Glutamatergic neuron (in vitro differentiated cells): ENCODE data around the gene INSL6. TPM values are rescaled to one million over a fixed set of nuclear protein-coding genes. Genes with fewer than 3 reads are reported as not detected.
"Not testable (repeated sequence)": the region's sequence is repeated elsewhere in the genome, so short reads cannot be mapped to it uniquely, and the experiment has no call there.

ENCODE experiments used
- DNase-seq: peaks from one replicate; pipeline ENCODE4 v3.0.0; 2022
- H3K27ac Mint-ChIP-seq: one replicate; pipeline ENCODE4 v1.8.0; 2020; ENCODE audit warnings: mild to moderate bottlenecking, mixed read lengths, inconsistent platforms; ENCODE audit not compliant: unreplicated experiment
- H3K27me3 Mint-ChIP-seq: one replicate; pipeline ENCODE4 v1.8.0; 2020; ENCODE audit warnings: mild to moderate bottlenecking, moderate library complexity, mixed read lengths, inconsistent platforms; ENCODE audit not compliant: unreplicated experiment
- H3K36me3 Mint-ChIP-seq: one replicate; pipeline ENCODE4 v1.8.0; 2020; ENCODE audit warnings: mild to moderate bottlenecking, mixed read lengths, inconsistent platforms; ENCODE audit not compliant: unreplicated experiment
- H3K4me1 Mint-ChIP-seq: one replicate; pipeline ENCODE4 v1.8.0; 2020; ENCODE audit warnings: mild to moderate bottlenecking, low read depth, mixed read lengths, inconsistent platforms; ENCODE audit not compliant: unreplicated experiment
- H3K4me3 Mint-ChIP-seq: one replicate; pipeline ENCODE4 v1.8.0; 2020; ENCODE audit warnings: mild to moderate bottlenecking, mixed read lengths, inconsistent platforms; ENCODE audit not compliant: unreplicated experiment
- H3K9me3 Mint-ChIP-seq: one replicate; pipeline ENCODE4 v1.8.0; 2020; ENCODE audit warnings: mild to moderate bottlenecking, moderate library complexity, mixed read lengths, inconsistent platforms; ENCODE audit not compliant: unreplicated experiment
- total RNA-seq: library from RNA; stranded (reverse); fragmentation: NEBNext Ultra II Directional; extraction: Animal tissue kit (Norgen Biotek cat#: 25700); gene quantifications from one replicate; pipeline ENCODE4 v1.2.1, GENCODE V29; 2021; ENCODE audit not compliant: unreplicated experiment
- TF ChIP-seq, protein P1 (sequence below): fragments of 200-600 bp; sonication (generic); IDR thresholded peaks from one replicate; pipeline ENCODE4 v1.5.0; 2021; ENCODE audit not compliant: partially characterized antibody, unreplicated experiment

INSL6 gene
- total RNA-seq, 1 donor from 2014 or later = not detected

DNA sequence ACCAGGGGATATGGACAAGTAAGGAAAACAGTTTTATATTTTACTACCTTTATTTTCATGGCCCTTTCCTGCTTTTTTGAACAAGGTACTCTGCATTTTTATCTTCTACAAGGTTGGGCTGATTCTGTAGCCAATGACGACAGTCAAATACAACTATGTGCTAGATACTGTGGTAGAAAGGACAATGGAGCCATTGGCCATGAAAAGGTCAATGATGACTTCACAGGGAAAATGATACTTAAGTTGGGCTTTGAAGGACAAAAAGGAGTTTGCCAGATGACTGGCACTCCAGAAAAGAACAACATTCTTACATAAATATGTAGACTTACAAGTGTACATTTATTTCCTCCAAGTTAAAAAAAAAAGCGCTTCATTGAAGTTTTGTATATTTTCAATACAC, 663 bp downstream of the INSL6 start:
- H3K4me3 Mint-ChIP-seq = no peak overlapping the region
- H3K27me3 Mint-ChIP-seq = no peaks in the 10 kb centered on the region
- DNase-seq = no peak
- TF ChIP-seq, protein P1, sequence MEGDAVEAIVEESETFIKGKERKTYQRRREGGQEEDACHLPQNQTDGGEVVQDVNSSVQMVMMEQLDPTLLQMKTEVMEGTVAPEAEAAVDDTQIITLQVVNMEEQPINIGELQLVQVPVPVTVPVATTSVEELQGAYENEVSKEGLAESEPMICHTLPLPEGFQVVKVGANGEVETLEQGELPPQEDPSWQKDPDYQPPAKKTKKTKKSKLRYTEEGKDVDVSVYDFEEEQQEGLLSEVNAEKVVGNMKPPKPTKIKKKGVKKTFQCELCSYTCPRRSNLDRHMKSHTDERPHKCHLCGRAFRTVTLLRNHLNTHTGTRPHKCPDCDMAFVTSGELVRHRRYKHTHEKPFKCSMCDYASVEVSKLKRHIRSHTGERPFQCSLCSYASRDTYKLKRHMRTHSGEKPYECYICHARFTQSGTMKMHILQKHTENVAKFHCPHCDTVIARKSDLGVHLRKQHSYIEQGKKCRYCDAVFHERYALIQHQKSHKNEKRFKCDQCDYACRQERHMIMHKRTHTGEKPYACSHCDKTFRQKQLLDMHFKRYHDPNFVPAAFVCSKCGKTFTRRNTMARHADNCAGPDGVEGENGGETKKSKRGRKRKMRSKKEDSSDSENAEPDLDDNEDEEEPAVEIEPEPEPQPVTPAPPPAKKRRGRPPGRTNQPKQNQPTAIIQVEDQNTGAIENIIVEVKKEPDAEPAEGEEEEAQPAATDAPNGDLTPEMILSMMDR = no peak
- H3K36me3 Mint-ChIP-seq = peaks cover 4% of the 10 kb centered on the region
- no peak overlapping the region for H3K27ac Mint-ChIP-seq
- no peaks in the 10 kb centered on the region for H3K4me1 Mint-ChIP-seq
- H3K9me3 Mint-ChIP-seq = no peaks in the 10 kb centered on the region

DNA sequence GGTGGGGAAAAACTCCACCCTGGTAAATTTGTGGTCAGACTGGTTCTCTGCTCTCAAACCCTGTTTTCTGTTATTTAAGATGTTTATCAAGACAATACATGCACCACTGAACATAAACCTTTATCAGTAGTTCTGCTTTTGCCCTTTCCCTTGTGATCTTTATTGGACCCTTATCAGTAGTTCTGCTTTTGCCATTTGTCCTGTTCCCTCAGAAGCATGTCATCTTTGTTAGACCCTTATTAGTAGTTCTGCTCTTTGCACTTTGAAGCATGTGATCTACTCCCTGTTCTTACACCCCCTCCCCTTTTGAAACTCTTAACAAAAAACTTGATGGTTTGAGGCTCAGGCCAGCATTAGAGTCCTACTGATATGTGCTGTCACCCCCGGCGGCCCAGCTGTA, 4.8 kb downstream of the INSL6 start:
- H3K4me3 Mint-ChIP-seq, H3K9me3 Mint-ChIP-seq, DNase-seq, H3K36me3 Mint-ChIP-seq, H3K4me1 Mint-ChIP-seq, H3K27ac Mint-ChIP-seq, H3K27me3 Mint-ChIP-seq: not testable (repeated sequence)

DNA sequence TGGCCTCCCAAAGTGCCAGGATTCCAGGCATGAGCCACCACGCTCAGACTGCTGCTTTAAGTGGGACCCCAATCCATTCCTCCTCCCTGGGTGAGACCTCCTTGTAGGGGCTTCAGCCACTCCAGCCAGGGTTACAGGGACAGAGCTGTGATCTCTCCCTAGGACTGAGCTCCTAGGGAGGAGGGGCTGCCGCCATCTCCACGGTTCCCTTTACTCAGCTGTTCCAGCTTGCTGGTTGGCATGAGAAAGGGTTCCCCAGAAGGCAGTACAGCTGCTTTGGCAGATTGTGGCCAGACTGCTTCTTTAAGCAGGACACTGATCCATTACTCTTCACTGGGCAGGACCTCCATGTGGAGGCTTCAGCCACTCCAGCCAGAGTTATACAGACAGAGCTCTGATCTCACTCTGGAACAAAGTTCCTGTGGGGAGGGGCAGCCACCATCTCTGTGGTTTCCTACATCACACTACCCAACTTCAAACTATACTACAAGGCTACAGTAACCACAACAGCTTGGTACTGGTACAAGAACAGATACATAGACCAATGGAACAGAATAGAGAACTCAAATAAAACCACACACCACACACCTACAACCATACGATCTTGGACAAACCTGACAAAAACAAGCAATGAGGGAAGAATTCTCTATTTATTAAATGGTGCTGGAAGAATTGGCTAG, 7.2 kb downstream of the INSL6 start:
- H3K27me3 Mint-ChIP-seq = no peaks in the 10 kb centered on the region
- no peak overlapping the region for H3K27ac Mint-ChIP-seq
- no peak for DNase-seq
- TF ChIP-seq, protein P1 = no peak
- H3K36me3 Mint-ChIP-seq = peaks cover 4% of the 10 kb centered on the region
- no peaks in the 10 kb centered on the region for H3K4me1 Mint-ChIP-seq
- no peaks in the 10 kb centered on the region for H3K9me3 Mint-ChIP-seq
- H3K4me3 Mint-ChIP-seq = no peak overlapping the region

DNA sequence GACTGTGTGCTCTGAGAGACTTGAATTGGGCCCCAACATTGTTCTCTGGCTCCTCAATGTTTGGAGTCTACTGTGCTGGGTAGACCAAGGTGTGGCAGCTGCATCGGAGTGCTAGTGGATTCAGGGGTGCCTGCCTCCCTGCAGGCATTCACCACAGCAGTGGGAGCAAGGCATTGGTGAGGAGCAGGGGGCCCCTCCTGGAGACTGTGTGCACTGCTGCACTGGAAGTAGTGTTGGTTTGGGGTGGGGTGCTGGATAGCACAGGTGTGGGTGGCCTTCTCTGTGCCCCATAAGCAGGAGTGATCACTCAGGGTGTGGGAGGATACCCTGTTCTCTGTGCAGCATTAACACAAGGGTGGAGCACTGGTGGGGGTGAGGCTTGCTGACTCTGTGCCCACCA, 39.2 kb downstream of the INSL6 start:
- no peak overlapping the region for H3K27ac Mint-ChIP-seq

DNA sequence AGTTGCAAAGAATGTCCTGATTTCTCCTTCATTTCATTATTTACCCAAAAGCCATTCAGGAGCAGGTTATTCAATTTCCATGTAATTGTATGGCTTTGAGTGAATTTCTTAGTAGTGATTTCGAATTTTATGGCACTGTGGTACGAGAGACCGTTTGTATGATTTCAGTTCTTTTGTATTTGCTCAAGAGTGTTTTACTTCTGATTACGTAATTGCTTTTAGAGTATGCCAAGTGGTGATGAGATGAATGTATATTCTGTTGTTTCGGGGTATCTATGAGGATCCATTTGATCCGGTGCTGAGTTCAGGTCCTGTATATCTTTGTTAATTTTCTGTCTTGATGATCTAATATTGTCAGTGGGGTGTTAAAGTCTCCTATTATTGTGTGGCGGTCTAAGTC, 41.2 kb downstream of the INSL6 start:
- TF ChIP-seq, protein P1 = no peak
- Mint-ChIP-seq H3K9me3 (no peaks in the 10 kb centered on the region), H3K4me1 (no peaks in the 10 kb centered on the region), H3K4me3 (no peak overlapping the region), H3K27ac (no peak overlapping the region), H3K27me3 (peaks cover 1% of the 10 kb centered on the region), H3K36me3 (no peaks in the 10 kb centered on the region)
- DNase-seq = no peak

More for the DNA sequence above, 39.2 kb downstream of the INSL6 start:
- Mint-ChIP-seq H3K4me1 (no peaks in the 10 kb centered on the region), H3K4me3 (no peak overlapping the region), H3K27me3 (peaks cover 2% of the 10 kb centered on the region), H3K36me3 (no peaks in the 10 kb centered on the region), H3K9me3 (no peaks in the 10 kb centered on the region)
- DNase-seq = no peak
- TF ChIP-seq, protein P1 = no peak
